Peyer's patch (tissue), 4 donors: ENCODE data around the gene POU5F2. TPM values are rescaled to one million over a fixed set of nuclear protein-coding genes. Genes with fewer than 3 reads are reported as not detected.

Experiments
- DNase-seq, 3 donors: peaks; one replicate each; pipeline ENCODE4 v3.0.0-alpha.2; 2017 to 2019
- H3K27ac ChIP-seq, 4 donors: fragments of 200-600 bp; sonication (generic); one replicate each; pipeline ENCODE4 v1.5.1; 2016 to 2019
- H3K27me3 ChIP-seq, 2 donors: fragments of 200-600 bp; sonication (generic); one replicate each; pipeline ENCODE4 v1.5.1; 2019
- H3K36me3 ChIP-seq, 3 donors: fragments of 200-600 bp; sonication (generic); one replicate each; pipeline ENCODE4 v1.5.1; 2016 to 2019
- H3K4me1 ChIP-seq, 4 donors: fragments of 200-600 bp; sonication (generic); one replicate each; pipeline ENCODE4 v1.5.1; 2016 to 2019
- H3K4me3 ChIP-seq, 4 donors: fragments of 200-600 bp; sonication (generic); 1 replicate in 3 of 4; 2 replicates in 1 of 4; pipeline ENCODE4 v1.5.1; 2016 to 2019; ENCODE audit warnings: mild to moderate bottlenecking in 1 of 4
- H3K9me3 ChIP-seq, 4 donors: fragments of 200-600 bp; sonication (generic); one replicate each; pipeline ENCODE4 v1.5.1; 2016 to 2019; ENCODE audit warnings: mild to moderate bottlenecking in 1 of 4
- CTCF ChIP-seq, 6 experiments: fragments of 450-650 bp in 4 of 6; fragments of 200-600 bp in 2 of 6; sonication (generic) in 1 of 6; IDR thresholded peaks; one replicate each; pipeline ENCODE4 v1.5.1; 2017 to 2019; ENCODE audit warnings: antibody characterized with exemption in 6 of 6, mild to moderate bottlenecking in 3 of 6, moderate library complexity in 1 of 6
- POLR2A ChIP-seq, 2 donors: fragments of 450-650 bp; IDR thresholded peaks; one replicate each; pipeline ENCODE4 v1.5.1; 2017; ENCODE audit warnings: antibody characterized with exemption in 2 of 2, mild to moderate bottlenecking in 2 of 2, moderate library complexity in 2 of 2
- total RNA-seq, 4 donors: library from RNA; depleted of rRNA; stranded (reverse); fragments of >200 nt; gene quantifications; one replicate each; pipeline ENCODE4 v1.1.0, GENCODE V29; 2016

Gene POU5F2
- total RNA-seq, 4 donors from 2014 or later: 3.5 to 8.3 (median 5.1) TPM

- H3K27ac ChIP-seq: no peak overlapping the region
- H3K27me3 ChIP-seq: no peaks in the 10 kb centered on the region
- H3K4me1 ChIP-seq: no peaks in the 10 kb centered on the region
- TF ChIP-seq POLR2A (IDR thresholded peaks at IDR 0.05) (no peak), CTCF (IDR thresholded peaks at IDR 0.05) (no peak)
- DNase-seq: no peak
- H3K36me3 ChIP-seq: no peaks in the 10 kb centered on the region
- H3K9me3 ChIP-seq: no peaks in the 10 kb centered on the region
- no peak overlapping the region for H3K4me3 ChIP-seq
These were observed 49.4 kb downstream of the POU5F2 start for GRCh38 chr5:93691997-93692396.

Other genes with a start within 250 kb of the POU5F2 start
- 1 to 10 TPM in 3 of 4 donors, under 1 TPM in 1; 0.35 to 9.1 (median 3.2) TPM for gene NR2F1-AS1, start 160.4 kb downstream of the POU5F2 start, total RNA-seq
- gene NR2F1, start 158.4 kb downstream of the POU5F2 start, total RNA-seq: 10 to 100 TPM in 1 of 4 donors, 1 to 10 TPM in 3; 2.1 to 28.1 (median 7.0) TPM